CD4-positive, alpha-beta T cell treated with Interleukin-6 for 4 hours (primary cell): ENCODE measurements around the gene SNAP23.
"Not testable (repeated sequence)": the region's sequence is repeated elsewhere in the genome, so short reads cannot be mapped to it uniquely, and the experiment has no call there.

ENCODE experiments used
- DNase-seq: peaks from one replicate; pipeline ENCODE4 v3.0.0-alpha.2; 2020; ENCODE audit warnings: mixed read lengths

Gene SNAP23

GRCh38 chr15:42498212-42499068, 3.0 kb downstream of the SNAP23 start:
- DNase-seq = no peak

- no peak for DNase-seq
Measured at GRCh38 chr15:42499858-42500609, 4.6 kb downstream of the SNAP23 start.

GRCh38 chr15:42502477-42502876, 7.0 kb downstream of the SNAP23 start:
- no peak for DNase-seq

GRCh38 chr15:42503825-42504224, 8.4 kb downstream of the SNAP23 start:
- DNase-seq = no peak

- no peak for DNase-seq
Measured at GRCh38 chr15:42504631-42505030, 9.2 kb downstream of the SNAP23 start.

- no peak for DNase-seq
Measured at GRCh38 chr15:42507514-42507913, 12.1 kb downstream of the SNAP23 start.

- no peak for DNase-seq
Measured at GRCh38 chr15:42508263-42508690, 12.8 kb downstream of the SNAP23 start.

GRCh38 chr15:42510258-42511006, 15.0 kb downstream of the SNAP23 start:
- DNase-seq = no peak

- DNase-seq = no peak
Measured at GRCh38 chr15:42511007-42511391, 15.6 kb downstream of the SNAP23 start.

GRCh38 chr15:42523331-42523730, 27.9 kb downstream of the SNAP23 start:
- DNase-seq = no peak

- no peak for DNase-seq
Measured at GRCh38 chr15:42528970-42529369, 33.5 kb downstream of the SNAP23 start.

GRCh38 chr15:42533246-42533645, 37.8 kb downstream of the SNAP23 start:
- DNase-seq = no peak

GRCh38 chr15:42544853-42545629, 49.6 kb downstream of the SNAP23 start:
- DNase-seq = no peak

- DNase-seq = no peak
Measured at GRCh38 chr15:42547918-42548248, 52.4 kb downstream of the SNAP23 start.

- DNase-seq = peak; percentile 90
Measured at GRCh38 chr15:42548249-42549031, 53.0 kb downstream of the SNAP23 start, which contains the start of the genes HAUS2 and LRRC57. HAUS2 (plus strand) TSS chr15:42548838; CDS start chr15:42548873, 35 bp downstream. LRRC57 (minus strand) TSS chr15:42548793; CDS start chr15:42548434, 359 bp downstream.

- DNase-seq = peak; percentile 13
Measured at GRCh38 chr15:42549032-42549491, 53.6 kb downstream of the SNAP23 start.

GRCh38 chr15:42549741-42550392, 54.4 kb downstream of the SNAP23 start:
- DNase-seq = no peak

GRCh38 chr15:42553554-42553953, 58.1 kb downstream of the SNAP23 start:
- DNase-seq = no peak

GRCh38 chr15:42556550-42557207, 61.2 kb downstream of the SNAP23 start:
- DNase-seq = not testable (repeated sequence)

GRCh38 chr15:42558739-42559138, 63.3 kb downstream of the SNAP23 start:
- DNase-seq = no peak
